ENCODE results near the gene MACROD2. TPM values are rescaled to one million over a fixed set of nuclear protein-coding genes. Genes with fewer than 3 reads are reported as not detected.

MACROD2 gene
- total and polyA plus RNA-seq, 2 donors (not counting 1 experiment from before 2014, with no cell fraction given) = 5.3 to 6.7 TPM

GRCh38 chr20:14589383-14589782, 594.1 kb downstream of the MACROD2 start:
- H3K4me3 ChIP-seq (ENCODE audit: control extremely low read depth in 1 of 5, extremely low read depth in 1 of 5, insufficient read depth in 1 of 5, low read depth in 2 of 5, low read length in 4 of 5) = no peak overlapping the region
- no peak overlapping the region for H3K4me3 Mint-ChIP-seq
- H2AFZ ChIP-seq (ENCODE audit: insufficient read depth, low read depth, low read length, poor library complexity, severe bottlenecking) = no peak overlapping the region
- no peak overlapping the region for H3K27ac ChIP-seq (ENCODE audit: low read length in 2 of 2)
- H3K9me3 ChIP-seq (ENCODE audit: control extremely low read depth in 1 of 3, control insufficient read depth in 2 of 3, insufficient read depth in 1 of 3, low read length in 2 of 3) = peaks cover 0 to 4% (median 2%) of the 10 kb centered on the region in 3 donors
- no peak overlapping the region for H3K4me2 ChIP-seq (replicated peaks; ENCODE audit: low read depth, low read length, poor library complexity, severe bottlenecking)
- ChIA-PET POLR2A (no interaction called here), CTCF (no interaction called here)
- no peak overlapping the region for H3K27ac Mint-ChIP-seq
- H3K9ac ChIP-seq (ENCODE audit: low read length) = no peak overlapping the region
- H3K27me3 Mint-ChIP-seq = no peaks in the 10 kb centered on the region
- no peaks in the 10 kb centered on the region for H3K36me3 ChIP-seq (replicated peaks in 1 of 2; ENCODE audit: control extremely low read depth in 1 of 2, control insufficient read depth in 1 of 2, extremely low read depth in 1 of 2, insufficient read depth in 2 of 2, low read length in 1 of 2)
- TF ChIP-seq, protein P1, sequence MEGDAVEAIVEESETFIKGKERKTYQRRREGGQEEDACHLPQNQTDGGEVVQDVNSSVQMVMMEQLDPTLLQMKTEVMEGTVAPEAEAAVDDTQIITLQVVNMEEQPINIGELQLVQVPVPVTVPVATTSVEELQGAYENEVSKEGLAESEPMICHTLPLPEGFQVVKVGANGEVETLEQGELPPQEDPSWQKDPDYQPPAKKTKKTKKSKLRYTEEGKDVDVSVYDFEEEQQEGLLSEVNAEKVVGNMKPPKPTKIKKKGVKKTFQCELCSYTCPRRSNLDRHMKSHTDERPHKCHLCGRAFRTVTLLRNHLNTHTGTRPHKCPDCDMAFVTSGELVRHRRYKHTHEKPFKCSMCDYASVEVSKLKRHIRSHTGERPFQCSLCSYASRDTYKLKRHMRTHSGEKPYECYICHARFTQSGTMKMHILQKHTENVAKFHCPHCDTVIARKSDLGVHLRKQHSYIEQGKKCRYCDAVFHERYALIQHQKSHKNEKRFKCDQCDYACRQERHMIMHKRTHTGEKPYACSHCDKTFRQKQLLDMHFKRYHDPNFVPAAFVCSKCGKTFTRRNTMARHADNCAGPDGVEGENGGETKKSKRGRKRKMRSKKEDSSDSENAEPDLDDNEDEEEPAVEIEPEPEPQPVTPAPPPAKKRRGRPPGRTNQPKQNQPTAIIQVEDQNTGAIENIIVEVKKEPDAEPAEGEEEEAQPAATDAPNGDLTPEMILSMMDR (IDR thresholded peaks at IDR 0.05) = no peak
- no peak for TF ChIP-seq EZH2 (IDR thresholded peaks at IDR 0.05; ENCODE audit: borderline replicate concordance, insufficient read depth, low read depth, low read length, poor library complexity, severe bottlenecking)
- ATAC-seq (ENCODE audit: low read depth) = no peak
- intact Hi-C loops (cut with micrococcal nuclease) = no loop called here
- H3K27me3 ChIP-seq (replicated peaks in 1 of 4; ENCODE audit: control extremely low read depth in 1 of 4, control insufficient read depth in 3 of 4, insufficient read depth in 4 of 4, low read length in 3 of 4) = no peaks in the 10 kb centered on the region
- no peaks in the 10 kb centered on the region for H3K4me1 ChIP-seq (ENCODE audit: control insufficient read depth in 2 of 2, insufficient read depth in 2 of 2, low read length in 2 of 2)
- H3K79me2 ChIP-seq (ENCODE audit: control insufficient read depth, insufficient read depth, low read length) = no peaks in the 10 kb centered on the region
- H3K9me3 Mint-ChIP-seq (ENCODE audit: insufficient read depth) = peaks cover 3% of the 10 kb centered on the region
- H4K20me1 ChIP-seq (ENCODE audit: control insufficient read depth, insufficient read depth, low read length, poor library complexity, severe bottlenecking) = no peaks in the 10 kb centered on the region
- DNase-seq = no peak
- H3K4me1 Mint-ChIP-seq = no peaks in the 10 kb centered on the region
- WGBS (ENCODE audit: insufficient coverage) = no CpG with 5 or more reads among the region's 2 CpGs

DNA sequence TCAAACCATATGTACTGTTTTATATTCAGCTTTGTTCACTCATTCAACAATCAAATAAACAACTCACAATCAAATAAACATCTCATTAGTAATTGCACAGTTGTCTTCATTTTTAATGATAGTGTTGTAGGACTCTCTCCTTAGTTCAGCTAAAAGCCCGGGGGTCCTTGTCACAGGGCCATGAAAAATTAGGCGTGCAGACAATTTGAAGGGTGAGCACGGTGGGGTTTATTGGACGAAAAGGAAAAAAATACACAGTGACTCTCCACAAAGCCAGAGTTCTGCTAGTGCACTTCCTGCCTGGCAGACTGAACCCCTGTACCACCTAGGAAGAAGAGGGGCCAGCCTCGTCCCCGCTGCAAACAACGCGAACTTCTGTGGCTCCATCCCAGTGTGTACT, 599.7 kb downstream of the MACROD2 start:
- H3K4me3 Mint-ChIP-seq = no peak overlapping the region
- H4K20me1 ChIP-seq (ENCODE audit: control insufficient read depth, insufficient read depth, low read length, poor library complexity, severe bottlenecking) = no peaks in the 10 kb centered on the region
- peaks cover 7% of the 10 kb centered on the region for H3K27me3 Mint-ChIP-seq
- H3K4me1 ChIP-seq (ENCODE audit: control insufficient read depth in 2 of 2, insufficient read depth in 2 of 2, low read length in 2 of 2) = no peaks in the 10 kb centered on the region
- ATAC-seq (ENCODE audit: low read depth) (no peak), DNase-seq (no peak)
- no peak overlapping the region for H3K4me2 ChIP-seq (replicated peaks; ENCODE audit: low read depth, low read length, poor library complexity, severe bottlenecking)
- no peak overlapping the region for H2AFZ ChIP-seq (ENCODE audit: insufficient read depth, low read depth, low read length, poor library complexity, severe bottlenecking)
- peaks cover 2% of the 10 kb centered on the region for H3K9me3 Mint-ChIP-seq (ENCODE audit: insufficient read depth)
- H3K79me2 ChIP-seq (ENCODE audit: control insufficient read depth, insufficient read depth, low read length) = no peaks in the 10 kb centered on the region
- POLR2A ChIA-PET = no interaction called here
- WGBS (ENCODE audit: insufficient coverage) = 95% methylated on average over 8 of the region's 8 CpGs
- TF ChIP-seq, protein P1 (IDR thresholded peaks at IDR 0.05) = no peak
- TF ChIP-seq EZH2 (IDR thresholded peaks at IDR 0.05; ENCODE audit: borderline replicate concordance, insufficient read depth, low read depth, low read length, poor library complexity, severe bottlenecking) = no peak
- H3K4me3 ChIP-seq (ENCODE audit: control extremely low read depth in 1 of 5, extremely low read depth in 1 of 5, insufficient read depth in 1 of 5, low read depth in 2 of 5, low read length in 4 of 5) = no peak overlapping the region
- no peaks in the 10 kb centered on the region for H3K4me1 Mint-ChIP-seq
- CTCF ChIA-PET = no interaction called here
- intact Hi-C loops (cut with micrococcal nuclease) = no loop called here
- H3K27ac Mint-ChIP-seq = no peak overlapping the region
- no peak overlapping the region for H3K27ac ChIP-seq (ENCODE audit: low read length in 2 of 2)
- H3K36me3 ChIP-seq (replicated peaks in 1 of 2; ENCODE audit: control extremely low read depth in 1 of 2, control insufficient read depth in 1 of 2, extremely low read depth in 1 of 2, insufficient read depth in 2 of 2, low read length in 1 of 2) = no peaks in the 10 kb centered on the region
- H3K9ac ChIP-seq (ENCODE audit: low read length) = no peak overlapping the region
- H3K27me3 ChIP-seq (replicated peaks in 1 of 4; ENCODE audit: control extremely low read depth in 1 of 4, control insufficient read depth in 3 of 4, insufficient read depth in 4 of 4, low read length in 3 of 4) = no peaks in the 10 kb centered on the region
- no peaks in the 10 kb centered on the region for H3K9me3 ChIP-seq (ENCODE audit: control extremely low read depth in 1 of 3, control insufficient read depth in 2 of 3, insufficient read depth in 1 of 3, low read length in 2 of 3)
